ENCODE results near the gene SLC6A6.

Gene SLC6A6

DNA sequence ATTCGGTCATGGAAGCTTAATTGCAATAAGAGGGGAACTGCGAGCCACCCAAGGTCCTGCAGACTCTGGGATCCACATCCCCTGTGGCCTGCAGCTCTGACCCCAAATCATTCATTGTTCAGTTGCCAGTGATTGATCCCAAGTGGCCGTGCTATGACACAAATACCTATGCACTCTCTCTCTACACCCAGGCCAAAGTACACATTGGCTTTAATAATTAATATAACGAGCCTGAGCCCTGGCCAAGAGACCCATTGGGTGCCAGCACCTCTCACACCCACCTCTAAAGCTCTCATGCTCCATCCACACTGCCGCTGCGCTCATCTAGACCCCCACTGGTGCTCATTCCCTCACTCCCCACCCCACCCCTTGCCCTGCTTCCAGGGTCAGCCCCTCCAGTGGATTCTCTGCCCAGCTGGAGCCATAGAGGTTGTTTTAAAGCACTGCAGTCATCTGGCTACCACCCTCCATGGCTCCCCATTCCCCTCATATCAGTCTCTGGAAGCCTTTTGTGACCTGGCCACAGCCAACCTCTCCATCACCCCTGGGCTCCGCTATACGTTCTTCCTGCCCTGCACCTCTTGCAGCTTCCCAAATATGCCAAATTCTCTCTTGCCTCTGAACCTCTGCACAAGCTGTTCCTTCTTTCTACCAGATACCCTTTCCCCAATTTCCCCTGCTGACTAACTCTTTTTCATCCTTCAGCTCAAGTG is 37.7 kb upstream of the SLC6A6 start:
- H3K9me3 ChIP-seq (ENCODE audit: control insufficient read depth in 2 of 2, low read length in 2 of 2), result no peaks in the 10 kb centered on the region
- H3K27me3 ChIP-seq (ENCODE audit: control insufficient read depth in 1 of 2, insufficient read depth in 2 of 2, low read length in 2 of 2), result peaks cover 0 to 3% of the 10 kb centered on the region in 2 donors
- no peak overlapping the region for H3K9ac ChIP-seq (ENCODE audit: low read length in 2 of 2)
- no peak overlapping the region for H3K4me3 ChIP-seq (ENCODE audit: low read length in 2 of 2)
- no peaks in the 10 kb centered on the region for H3K36me3 ChIP-seq (ENCODE audit: control insufficient read depth in 2 of 2, insufficient read depth in 2 of 2, low read length in 2 of 2)
- H3K27ac ChIP-seq (ENCODE audit: low read length), result no peak overlapping the region
- H3K4me1 ChIP-seq (ENCODE audit: control insufficient read depth, insufficient read depth, low read length), result no peaks in the 10 kb centered on the region

DNA sequence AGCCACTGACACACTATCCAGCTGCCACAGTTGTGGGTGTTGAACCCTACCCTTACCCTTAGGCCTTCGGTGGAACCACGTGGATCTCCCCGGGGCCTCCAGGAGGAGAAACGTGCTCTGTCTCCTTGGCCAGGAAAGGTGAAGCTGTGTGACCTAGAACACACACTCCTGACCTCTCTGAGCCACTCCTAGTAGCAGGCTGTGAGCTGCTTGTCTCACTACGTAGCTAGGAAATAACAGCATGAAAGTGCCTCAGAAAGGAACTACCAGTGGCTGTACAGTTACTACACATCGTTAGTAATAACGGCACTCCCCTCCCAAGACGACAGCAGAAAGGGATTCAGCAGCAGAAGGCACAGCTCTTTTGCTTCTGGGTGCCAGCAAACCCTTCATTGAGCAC is 36.2 kb upstream of the SLC6A6 start:
- Histone ChIP-seq H3K9ac (ENCODE audit: low read length in 2 of 2) (no peak overlapping the region), H3K4me1 (ENCODE audit: control insufficient read depth, insufficient read depth, low read length) (no peaks in the 10 kb centered on the region), H3K4me3 (ENCODE audit: low read length in 2 of 2) (no peak overlapping the region), H3K27ac (ENCODE audit: low read length) (no peak overlapping the region), H3K9me3 (ENCODE audit: control insufficient read depth in 2 of 2, low read length in 2 of 2) (no peaks in the 10 kb centered on the region), H3K36me3 (ENCODE audit: control insufficient read depth in 2 of 2, insufficient read depth in 2 of 2, low read length in 2 of 2) (no peaks in the 10 kb centered on the region), H3K27me3 (ENCODE audit: control insufficient read depth in 1 of 2, insufficient read depth in 2 of 2, low read length in 2 of 2) (peaks cover 0 to 3% of the 10 kb centered on the region in 2 donors)

GRCh38 chr3:14366915-14367823 is 35.2 kb upstream of the SLC6A6 start:
- Histone ChIP-seq H3K9ac (ENCODE audit: low read length in 2 of 2) (no peak overlapping the region), H3K4me3 (ENCODE audit: low read length in 2 of 2) (no peak overlapping the region), H3K9me3 (ENCODE audit: control insufficient read depth in 2 of 2, low read length in 2 of 2) (no peaks in the 10 kb centered on the region), H3K4me1 (ENCODE audit: control insufficient read depth, insufficient read depth, low read length) (peaks cover 7% of the 10 kb centered on the region), H3K27me3 (ENCODE audit: control insufficient read depth in 1 of 2, insufficient read depth in 2 of 2, low read length in 2 of 2) (peaks cover 0 to 3% of the 10 kb centered on the region in 2 donors), H3K36me3 (ENCODE audit: control insufficient read depth in 2 of 2, insufficient read depth in 2 of 2, low read length in 2 of 2) (no peaks in the 10 kb centered on the region), H3K27ac (ENCODE audit: low read length) (no peak overlapping the region)

- Histone ChIP-seq H3K4me1 (ENCODE audit: control insufficient read depth, insufficient read depth, low read length) (peaks cover 11% of the 10 kb centered on the region), H3K9ac (ENCODE audit: low read length in 2 of 2) (no peak overlapping the region), H3K27ac (ENCODE audit: low read length) (no peak overlapping the region), H3K4me3 (ENCODE audit: low read length in 2 of 2) (no peak overlapping the region), H3K9me3 (ENCODE audit: control insufficient read depth in 2 of 2, low read length in 2 of 2) (no peaks in the 10 kb centered on the region), H3K36me3 (ENCODE audit: control insufficient read depth in 2 of 2, insufficient read depth in 2 of 2, low read length in 2 of 2) (no peaks in the 10 kb centered on the region), H3K27me3 (ENCODE audit: control insufficient read depth in 1 of 2, insufficient read depth in 2 of 2, low read length in 2 of 2) (no peaks in the 10 kb centered on the region)
Measured at GRCh38 chr3:14368146-14368545, 34.3 kb upstream of the SLC6A6 start.

DNA sequence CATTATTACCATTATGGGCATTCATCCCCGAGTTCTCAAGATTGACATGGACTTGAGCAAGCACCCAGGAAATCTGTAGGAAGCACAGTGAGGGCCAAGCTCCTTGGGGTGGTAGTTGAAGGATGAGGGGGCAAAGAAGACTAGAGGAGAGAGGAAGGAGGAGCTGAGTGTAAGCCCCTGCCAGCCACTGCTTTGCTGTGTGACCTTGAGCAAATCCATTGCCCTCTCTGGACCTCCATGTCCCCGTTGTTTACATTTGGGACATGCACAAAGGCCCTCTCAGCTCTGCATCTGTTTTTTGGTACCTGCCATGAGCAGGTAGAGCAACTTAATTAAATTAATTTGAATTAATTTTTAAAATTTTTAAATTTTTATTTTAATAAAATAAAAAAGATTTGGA is 33.5 kb upstream of the SLC6A6 start:
- H3K4me3 ChIP-seq (ENCODE audit: low read length in 2 of 2), result no peak overlapping the region
- no peaks in the 10 kb centered on the region for H3K36me3 ChIP-seq (ENCODE audit: control insufficient read depth in 2 of 2, insufficient read depth in 2 of 2, low read length in 2 of 2)
- no peak overlapping the region for H3K27ac ChIP-seq (ENCODE audit: low read length)
- H3K9ac ChIP-seq (ENCODE audit: low read length in 2 of 2), result no peak overlapping the region
- H3K27me3 ChIP-seq (ENCODE audit: control insufficient read depth in 1 of 2, insufficient read depth in 2 of 2, low read length in 2 of 2), result no peaks in the 10 kb centered on the region
- peaks cover 14% of the 10 kb centered on the region for H3K4me1 ChIP-seq (ENCODE audit: control insufficient read depth, insufficient read depth, low read length)
- no peaks in the 10 kb centered on the region for H3K9me3 ChIP-seq (ENCODE audit: control insufficient read depth in 2 of 2, low read length in 2 of 2)

DNA sequence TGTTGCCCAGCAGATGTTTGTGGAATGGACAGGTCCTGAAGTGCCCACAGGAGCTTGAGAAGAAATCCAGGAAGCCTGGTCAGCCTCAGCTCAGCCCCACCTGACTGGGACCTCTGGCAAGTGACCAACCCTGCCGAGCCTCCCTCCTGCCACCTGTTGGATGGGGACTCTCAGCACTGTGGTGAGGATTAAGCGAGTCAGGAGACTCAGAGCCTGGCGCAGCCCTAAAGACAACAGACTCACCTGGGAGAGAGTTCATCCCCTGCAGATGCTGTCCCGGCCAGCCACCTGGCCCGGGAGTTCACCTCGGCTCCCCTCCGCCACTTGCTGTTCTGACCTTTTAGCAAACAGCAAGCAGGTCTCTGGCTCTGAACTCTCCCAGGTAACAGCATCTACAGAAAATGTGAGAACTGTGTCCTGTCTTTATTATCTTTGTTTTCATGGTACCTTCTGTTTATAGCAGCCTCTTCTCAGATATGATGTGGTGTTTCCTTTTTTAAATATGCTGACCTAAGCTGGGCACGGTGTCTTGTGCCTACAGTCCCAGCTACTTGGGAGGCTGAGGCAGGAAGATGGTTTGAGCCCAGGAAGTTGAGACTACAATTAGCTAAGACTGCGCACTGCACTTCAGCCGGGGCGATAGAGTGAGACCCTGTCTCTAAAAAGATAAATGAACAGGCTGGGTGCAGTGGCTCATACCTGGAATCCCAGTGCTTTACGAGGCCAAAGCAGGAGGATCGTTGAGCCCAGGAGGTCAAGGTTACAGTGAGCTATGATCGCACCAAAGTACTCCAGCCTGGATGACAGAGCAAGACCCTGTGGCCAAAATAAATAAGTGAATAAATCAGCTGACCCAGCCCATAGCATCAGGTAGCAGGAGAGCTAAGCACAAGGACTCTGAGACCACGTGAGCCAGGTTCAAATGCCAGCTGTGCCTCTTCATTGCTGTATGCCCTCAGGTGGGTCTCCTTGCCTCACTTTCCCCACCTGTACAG is 32.4 kb upstream of the SLC6A6 start:
- peaks cover 22% of the 10 kb centered on the region for H3K4me1 ChIP-seq (ENCODE audit: control insufficient read depth, insufficient read depth, low read length)

GRCh38 chr3:14370720-14371572 is 31.5 kb upstream of the SLC6A6 start:
- Histone ChIP-seq H3K9ac (ENCODE audit: low read length in 2 of 2) (no peak overlapping the region), H3K27ac (ENCODE audit: low read length) (no peak overlapping the region), H3K27me3 (ENCODE audit: control insufficient read depth in 1 of 2, insufficient read depth in 2 of 2, low read length in 2 of 2) (no peaks in the 10 kb centered on the region), H3K4me1 (ENCODE audit: control insufficient read depth, insufficient read depth, low read length) (peaks cover 22% of the 10 kb centered on the region), H3K4me3 (ENCODE audit: low read length in 2 of 2) (no peak overlapping the region), H3K9me3 (ENCODE audit: control insufficient read depth in 2 of 2, low read length in 2 of 2) (no peaks in the 10 kb centered on the region), H3K36me3 (ENCODE audit: control insufficient read depth in 2 of 2, insufficient read depth in 2 of 2, low read length in 2 of 2) (no peaks in the 10 kb centered on the region)

More for the DNA sequence above, 32.4 kb upstream of the SLC6A6 start:
- H3K27me3 ChIP-seq (ENCODE audit: control insufficient read depth in 1 of 2, insufficient read depth in 2 of 2, low read length in 2 of 2), result no peaks in the 10 kb centered on the region
- no peak overlapping the region for H3K4me3 ChIP-seq (ENCODE audit: low read length in 2 of 2)
- H3K36me3 ChIP-seq (ENCODE audit: control insufficient read depth in 2 of 2, insufficient read depth in 2 of 2, low read length in 2 of 2), result no peaks in the 10 kb centered on the region
- no peak overlapping the region for H3K9ac ChIP-seq (ENCODE audit: low read length in 2 of 2)
- no peak overlapping the region for H3K27ac ChIP-seq (ENCODE audit: low read length)
- H3K9me3 ChIP-seq (ENCODE audit: control insufficient read depth in 2 of 2, low read length in 2 of 2), result no peaks in the 10 kb centered on the region

DNA sequence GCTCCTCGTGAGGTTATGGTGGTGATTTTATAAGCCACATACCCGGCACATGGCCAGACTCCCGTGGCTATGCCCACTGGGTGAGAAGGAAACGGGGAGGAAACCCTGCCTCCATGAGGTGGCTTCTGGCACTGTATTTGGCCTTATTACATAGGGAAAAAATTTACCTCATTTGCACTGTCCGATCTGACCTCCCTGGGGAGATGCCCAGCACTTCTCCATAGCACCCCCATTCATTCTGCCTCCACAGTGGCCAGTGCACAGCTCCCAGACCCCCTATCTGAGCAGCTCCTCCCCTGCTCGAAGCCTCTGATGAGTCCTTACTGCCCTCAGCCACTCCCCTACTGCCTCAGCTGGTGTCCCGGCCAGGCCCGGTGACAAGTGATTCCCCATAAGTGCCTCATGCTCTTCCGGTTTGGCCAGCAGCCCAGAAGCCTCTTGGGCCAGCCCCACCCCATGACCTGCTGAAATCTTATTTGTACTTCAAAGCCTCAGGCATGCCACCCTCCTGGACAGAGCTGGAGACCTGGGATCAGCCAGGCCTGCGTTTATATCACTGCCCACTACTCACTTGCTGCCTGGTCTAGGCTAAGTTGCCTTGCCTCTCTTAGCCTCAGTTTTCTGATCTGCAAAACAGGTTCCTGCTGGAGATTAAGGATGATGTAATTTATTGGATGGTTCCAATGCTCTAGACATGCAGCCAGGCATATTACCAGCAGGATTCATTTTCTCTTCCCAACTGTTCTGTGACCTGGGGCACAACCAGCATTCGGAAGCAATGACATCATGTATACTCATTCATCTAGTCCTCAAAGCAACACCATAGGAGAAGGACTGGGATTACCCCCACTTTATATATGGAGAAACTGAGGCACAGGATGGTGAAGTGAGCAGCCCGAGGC is 30.6 kb upstream of the SLC6A6 start:
- H3K9ac ChIP-seq (ENCODE audit: low read length in 2 of 2), result no peak overlapping the region

GRCh38 chr3:14372587-14372986 is 29.8 kb upstream of the SLC6A6 start:
- no peak overlapping the region for H3K9ac ChIP-seq (ENCODE audit: low read length in 2 of 2)
- H3K4me1 ChIP-seq (ENCODE audit: control insufficient read depth, insufficient read depth, low read length), result peaks cover 26% of the 10 kb centered on the region

More for the DNA sequence above, 30.6 kb upstream of the SLC6A6 start:
- H3K27me3 ChIP-seq (ENCODE audit: control insufficient read depth in 1 of 2, insufficient read depth in 2 of 2, low read length in 2 of 2), result no peaks in the 10 kb centered on the region
- no peaks in the 10 kb centered on the region for H3K36me3 ChIP-seq (ENCODE audit: control insufficient read depth in 2 of 2, insufficient read depth in 2 of 2, low read length in 2 of 2)
- no peak overlapping the region for H3K4me3 ChIP-seq (ENCODE audit: low read length in 2 of 2)
- H3K27ac ChIP-seq (ENCODE audit: low read length), result no peak overlapping the region
- H3K4me1 ChIP-seq (ENCODE audit: control insufficient read depth, insufficient read depth, low read length), result peaks cover 22% of the 10 kb centered on the region
- no peaks in the 10 kb centered on the region for H3K9me3 ChIP-seq (ENCODE audit: control insufficient read depth in 2 of 2, low read length in 2 of 2)

More at GRCh38 chr3:14372587-14372986, 29.8 kb upstream of the SLC6A6 start:
- H3K9me3 ChIP-seq (ENCODE audit: control insufficient read depth in 2 of 2, low read length in 2 of 2), result no peaks in the 10 kb centered on the region
- H3K4me3 ChIP-seq (ENCODE audit: low read length in 2 of 2), result no peak overlapping the region
- no peaks in the 10 kb centered on the region for H3K27me3 ChIP-seq (ENCODE audit: control insufficient read depth in 1 of 2, insufficient read depth in 2 of 2, low read length in 2 of 2)
- no peaks in the 10 kb centered on the region for H3K36me3 ChIP-seq (ENCODE audit: control insufficient read depth in 2 of 2, insufficient read depth in 2 of 2, low read length in 2 of 2)
- no peak overlapping the region for H3K27ac ChIP-seq (ENCODE audit: low read length)

Measured in stomach smooth muscle (tissue), 2 donors.